ENCODE measurements around the gene PCDHB15.
"Not testable (repeated sequence)": the region's sequence is repeated elsewhere in the genome, so short reads cannot be mapped to it uniquely, and the experiment has no call there.

Gene PCDHB15

GRCh38 chr5:141247434-141247833, 2.2 kb downstream of the PCDHB15 start:
- DNase-seq, result not testable (repeated sequence)

- no peak for DNase-seq
These were observed 5.4 kb downstream of the PCDHB15 start for GRCh38 chr5:141250576-141250975.

GRCh38 chr5:141258464-141258863, 13.3 kb downstream of the PCDHB15 start:
- DNase-seq, result no peak

- DNase-seq, result no peak
These were observed 13.8 kb downstream of the PCDHB15 start for GRCh38 chr5:141258948-141259347.

- no peak for DNase-seq
These were observed 15.5 kb downstream of the PCDHB15 start for GRCh38 chr5:141260458-141261237.

GRCh38 chr5:141261238-141261546, 16.0 kb downstream of the PCDHB15 start:
- no peak for DNase-seq

- no peak for DNase-seq
These were observed 24.0 kb downstream of the PCDHB15 start for GRCh38 chr5:141269195-141269594.

- no peak for DNase-seq
These were observed 27.7 kb downstream of the PCDHB15 start for GRCh38 chr5:141272906-141273305.

- DNase-seq, result no peak
These were observed 53.2 kb downstream of the PCDHB15 start for GRCh38 chr5:141298376-141298775.
